HG02588 (cell line): ENCODE data around the gene NEGR1.

ENCODE experiments used
- ATAC-seq: cut with Tn5 transposase; IDR thresholded peaks from one replicate; pipeline ENCODE4 v1.9.1; 2021; ENCODE audit warnings: mild to moderate bottlenecking, moderate library complexity; ENCODE audit not compliant: unreplicated experiment

The NEGR1 gene

DNA sequence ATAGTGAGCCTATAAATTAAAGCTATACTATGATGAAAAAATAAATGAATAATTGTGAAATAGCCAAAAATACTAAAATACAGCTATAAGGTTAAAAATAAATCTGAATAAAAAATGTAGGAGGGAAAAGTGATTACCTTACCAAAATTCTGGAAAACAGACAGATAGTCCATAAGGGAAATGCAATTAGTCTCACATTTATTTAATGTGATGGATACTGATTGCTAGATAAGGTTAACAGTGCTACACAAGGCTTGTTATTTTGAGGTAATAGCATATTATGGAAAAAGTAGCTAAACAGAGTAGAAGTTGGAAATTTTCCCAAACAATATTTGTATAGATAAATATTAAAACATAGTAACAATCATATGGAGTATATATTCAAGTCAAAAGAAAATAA, 413.0 kb downstream of the NEGR1 start:
- no peak for ATAC-seq

DNA sequence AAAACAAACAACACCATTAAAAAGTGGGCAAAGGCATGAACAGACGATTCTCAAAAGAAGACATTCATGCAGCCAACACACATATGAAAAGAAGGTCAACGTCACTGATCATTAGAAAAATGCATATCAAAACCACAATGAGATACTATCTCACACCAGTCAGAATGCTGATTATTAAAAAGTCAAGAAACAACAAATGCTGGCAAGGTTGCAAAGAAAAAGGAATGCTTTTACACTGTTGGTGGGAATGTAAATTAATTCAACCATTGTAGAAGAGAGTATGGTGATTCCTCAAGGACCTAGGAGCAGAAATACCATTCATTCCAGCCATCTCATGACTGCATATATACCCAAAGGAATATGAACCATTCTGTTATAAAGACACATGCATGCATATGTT, 419.6 kb downstream of the NEGR1 start:
- no peak for ATAC-seq

DNA sequence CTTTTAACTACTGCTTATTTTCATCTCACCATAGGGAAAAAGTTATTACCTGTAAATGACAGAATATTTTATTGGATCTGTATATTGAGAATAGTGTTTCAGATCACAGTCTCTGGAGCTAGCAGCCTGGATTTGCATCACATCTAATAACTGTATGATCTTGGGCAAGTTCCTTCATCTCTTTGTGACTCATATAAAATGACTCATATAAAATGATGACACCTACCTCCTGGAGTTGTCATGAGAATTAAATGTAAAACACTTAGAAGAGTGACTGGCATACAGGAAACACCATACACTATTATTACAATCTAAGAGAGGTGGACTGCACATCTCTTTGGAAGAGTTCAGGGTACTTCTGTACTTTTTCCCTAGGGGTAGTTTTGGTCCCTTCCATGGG, 421.3 kb downstream of the NEGR1 start:
- no peak for ATAC-seq

DNA sequence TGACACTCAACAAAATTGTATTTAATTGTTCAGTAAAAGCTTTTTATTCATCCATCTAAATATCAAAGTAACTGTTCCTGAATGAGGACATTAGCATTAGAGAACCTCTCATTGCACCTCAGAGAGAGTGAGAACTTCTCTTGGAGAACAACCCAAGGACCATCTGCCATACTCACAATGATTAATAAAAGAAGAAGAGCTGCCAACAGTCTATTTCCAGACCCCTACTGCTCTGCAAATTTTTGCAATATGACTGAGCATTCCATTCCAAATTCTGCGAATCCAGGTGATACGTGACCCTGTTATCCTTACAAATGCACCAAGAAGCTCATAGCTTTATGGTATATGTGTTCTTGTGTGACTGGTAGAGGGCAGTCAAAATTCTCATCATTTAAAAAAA, 422.5 kb downstream of the NEGR1 start:
- ATAC-seq = no peak

DNA sequence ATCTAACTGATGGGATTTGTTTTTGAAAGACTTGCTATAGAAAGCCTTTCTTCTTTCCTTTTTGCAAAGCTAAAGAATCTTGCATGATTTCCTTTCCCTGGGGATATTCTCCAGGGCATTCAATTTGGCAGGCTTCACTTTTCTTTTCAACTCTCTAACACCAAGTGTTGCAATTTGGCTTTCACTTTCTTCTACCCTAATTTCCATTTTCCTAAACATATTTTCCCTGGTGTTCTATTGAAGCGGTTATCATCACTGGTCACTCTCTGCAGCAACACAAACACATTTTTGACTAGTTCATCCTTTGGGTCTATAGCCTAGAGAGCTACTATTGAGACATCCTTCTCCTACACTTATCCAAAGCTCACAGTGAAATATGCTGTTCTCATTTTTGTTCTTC, 424.5 kb downstream of the NEGR1 start:
- no peak for ATAC-seq

DNA sequence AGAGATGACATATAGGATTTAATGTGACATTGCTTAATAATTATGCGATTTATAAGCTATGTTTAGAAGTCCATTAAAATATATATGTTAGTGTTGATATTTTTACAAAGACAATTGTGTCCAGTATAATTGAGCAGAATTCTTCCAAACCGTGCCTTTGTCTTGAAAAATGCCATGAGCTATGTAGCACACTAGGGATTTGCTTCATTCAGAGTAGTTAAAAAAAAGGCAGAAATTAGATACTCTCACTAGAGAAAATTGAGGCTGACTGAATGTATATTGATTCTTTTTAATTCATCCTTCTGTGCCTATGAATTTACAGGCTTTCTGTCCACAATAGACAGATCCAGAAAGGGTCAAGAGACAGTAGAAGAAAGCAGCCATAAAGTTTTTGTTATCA, 429.0 kb downstream of the NEGR1 start:
- no peak for ATAC-seq

DNA sequence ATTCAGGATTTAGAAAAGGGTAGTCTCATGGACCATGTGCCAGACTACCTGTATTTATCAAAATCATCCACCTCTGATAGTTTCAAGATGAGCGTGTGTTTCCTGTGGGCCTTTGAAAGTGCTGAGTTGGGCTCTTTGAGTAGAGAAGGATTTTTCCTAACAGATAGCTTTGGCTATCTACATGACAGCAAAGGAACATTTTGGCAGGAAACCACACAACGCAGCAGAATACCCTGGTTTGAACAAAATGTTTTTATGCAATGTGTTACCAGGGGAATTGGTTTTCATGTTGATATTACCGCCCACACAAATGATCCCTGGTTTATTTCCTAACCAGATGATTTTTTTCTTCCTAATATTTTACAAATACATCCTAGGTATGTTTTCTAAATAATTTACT, 431.4 kb downstream of the NEGR1 start:
- ATAC-seq = no peak

DNA sequence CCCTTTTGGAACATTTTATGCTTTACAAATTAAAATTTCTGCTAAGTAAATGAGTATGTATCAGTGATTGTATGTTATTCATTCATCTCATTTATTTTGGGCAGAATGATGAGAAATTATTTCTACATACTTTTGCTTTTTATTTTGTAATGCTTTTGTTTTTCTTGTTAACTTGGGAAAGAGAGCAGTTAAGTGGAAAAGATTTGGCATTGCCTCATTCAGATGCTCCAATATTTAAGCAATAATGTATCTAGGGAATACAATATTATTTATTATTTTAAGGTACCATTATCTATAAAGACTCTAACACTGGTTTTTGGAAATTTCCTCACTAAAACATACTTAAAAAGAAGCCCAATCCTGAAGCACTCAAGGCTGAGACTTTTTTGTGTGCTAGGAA, 431.8 kb downstream of the NEGR1 start:
- ATAC-seq = no peak

DNA sequence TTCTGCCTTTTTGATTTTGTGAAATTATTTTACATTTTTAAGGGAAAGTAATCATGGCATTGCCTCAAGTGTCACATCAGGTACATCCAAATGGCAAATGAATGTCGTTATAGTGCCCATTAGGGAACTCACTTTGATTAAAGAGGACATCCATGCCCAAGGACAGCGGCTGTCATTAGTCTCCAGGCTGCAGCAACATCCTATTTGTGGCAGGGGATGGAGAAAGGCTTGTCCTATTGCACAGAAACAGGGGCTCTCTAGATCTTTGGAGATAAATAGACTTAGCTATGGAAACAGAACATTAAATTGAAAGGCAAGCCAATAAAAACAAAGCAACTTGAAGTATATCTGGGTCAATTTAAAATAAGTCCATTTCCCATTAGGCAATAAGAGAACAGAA, 439.3 kb downstream of the NEGR1 start:
- no peak for ATAC-seq

DNA sequence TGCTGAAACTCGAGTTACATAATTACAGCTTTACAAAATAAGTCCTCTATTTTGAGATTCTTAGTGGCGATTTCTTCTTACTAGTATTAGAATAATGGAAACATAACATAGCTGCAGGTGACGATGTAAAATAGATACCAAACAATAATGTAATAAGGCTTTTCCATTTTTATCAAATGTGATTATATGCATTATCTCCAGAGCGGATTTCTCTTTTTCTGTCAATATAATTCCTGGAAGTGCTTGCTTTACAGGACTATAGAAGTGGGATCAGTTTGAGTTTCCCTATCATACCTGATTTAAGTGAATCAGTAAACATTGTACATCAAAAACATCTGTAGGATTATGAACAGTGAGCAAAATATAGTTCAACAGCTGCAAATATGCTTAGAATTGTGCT, 442.5 kb downstream of the NEGR1 start:
- no peak for ATAC-seq

DNA sequence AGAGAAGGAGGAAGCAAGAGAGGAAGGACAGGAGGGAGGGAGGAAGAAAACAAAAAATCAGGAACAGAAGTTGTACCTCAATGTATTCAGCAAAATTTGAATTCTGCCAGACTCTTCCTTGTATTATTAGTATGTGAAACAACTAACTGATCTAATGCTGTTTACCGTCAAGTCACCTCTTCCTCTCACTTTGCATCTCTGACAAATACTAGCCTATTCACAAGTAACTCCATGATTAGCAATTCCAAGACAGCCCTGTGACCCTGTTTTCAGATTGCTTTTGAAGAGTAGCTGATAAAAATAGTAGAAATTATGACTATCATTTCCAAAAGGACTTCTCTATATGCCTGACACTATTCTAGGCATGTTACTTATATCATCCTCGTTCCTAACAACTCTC, 445.4 kb downstream of the NEGR1 start:
- ATAC-seq = no peak

DNA sequence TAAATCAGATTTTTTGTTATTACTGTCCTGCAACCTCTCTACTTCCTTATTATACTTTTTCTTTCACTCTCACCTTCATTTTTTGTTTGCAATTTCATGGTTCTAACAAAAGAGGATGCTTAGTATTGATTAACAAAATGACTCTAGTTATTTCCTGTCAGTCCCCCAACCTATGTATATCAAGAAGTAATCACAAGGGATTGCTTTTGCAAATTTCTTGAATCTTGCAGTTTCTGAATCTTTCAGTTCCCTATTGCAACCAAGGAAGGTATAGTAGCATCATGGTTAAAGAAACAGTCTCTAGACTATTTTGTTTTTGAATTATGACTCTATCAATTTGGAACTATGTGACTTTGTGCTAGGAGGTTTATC, 446.9 kb downstream of the NEGR1 start:
- ATAC-seq = peak; percentile 90

DNA sequence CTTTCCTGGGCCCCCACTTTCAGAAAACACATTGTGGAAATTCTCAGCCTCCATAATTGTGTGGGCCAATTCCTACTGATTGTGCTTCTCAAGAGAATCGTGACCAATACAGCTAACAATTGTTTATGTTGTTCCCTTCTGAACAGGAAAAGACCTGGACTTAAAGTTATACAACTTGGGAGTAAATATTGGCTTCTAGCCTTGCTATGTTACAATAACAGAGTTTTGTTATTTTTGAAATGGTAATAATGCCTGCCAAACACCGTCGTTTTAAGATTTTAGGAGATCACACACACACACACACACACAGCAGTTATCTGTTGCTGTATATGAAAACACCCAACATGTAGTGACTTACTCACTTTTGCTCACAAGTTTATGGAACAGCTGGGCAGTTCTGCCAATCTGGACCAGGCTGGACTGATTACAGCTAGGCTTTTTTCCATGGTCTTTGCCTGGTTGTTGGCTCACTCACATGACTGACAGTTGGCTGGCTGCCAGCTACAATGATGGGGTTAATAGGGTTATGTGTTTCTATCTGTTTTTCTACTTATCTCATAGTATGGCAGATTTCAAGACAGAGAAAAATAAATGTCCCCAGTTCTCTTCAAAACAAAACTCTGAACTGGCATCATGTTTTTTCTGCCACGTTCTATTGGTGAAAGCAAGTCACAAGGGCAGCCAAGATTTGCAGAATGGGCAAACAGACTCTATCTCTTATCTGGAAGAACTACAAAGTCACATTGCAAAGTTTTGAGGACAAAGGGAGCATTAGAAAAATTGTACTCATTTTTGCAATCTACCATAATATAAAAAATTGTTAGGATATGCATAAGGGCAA, 447.5 kb downstream of the NEGR1 start:
- no peak for ATAC-seq

DNA sequence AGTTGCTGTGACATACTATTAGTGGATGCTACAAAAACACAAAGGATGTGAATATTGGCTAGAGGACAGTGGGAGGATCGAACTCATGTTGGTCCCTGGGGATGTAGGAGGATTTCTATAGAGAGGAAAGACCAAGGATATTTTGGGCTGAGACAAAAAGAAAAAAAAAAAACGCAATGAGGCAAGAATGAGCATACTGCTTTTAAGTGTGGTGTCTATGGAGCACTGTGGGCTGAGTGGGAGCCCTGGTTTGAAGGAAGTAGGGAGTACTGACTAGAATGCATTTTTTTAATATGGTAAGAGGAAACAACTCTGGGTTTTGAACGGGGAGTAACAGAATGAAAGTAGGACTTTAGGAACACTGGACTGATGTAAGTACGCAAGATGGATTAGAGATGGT, 450.7 kb downstream of the NEGR1 start:
- ATAC-seq = no peak

DNA sequence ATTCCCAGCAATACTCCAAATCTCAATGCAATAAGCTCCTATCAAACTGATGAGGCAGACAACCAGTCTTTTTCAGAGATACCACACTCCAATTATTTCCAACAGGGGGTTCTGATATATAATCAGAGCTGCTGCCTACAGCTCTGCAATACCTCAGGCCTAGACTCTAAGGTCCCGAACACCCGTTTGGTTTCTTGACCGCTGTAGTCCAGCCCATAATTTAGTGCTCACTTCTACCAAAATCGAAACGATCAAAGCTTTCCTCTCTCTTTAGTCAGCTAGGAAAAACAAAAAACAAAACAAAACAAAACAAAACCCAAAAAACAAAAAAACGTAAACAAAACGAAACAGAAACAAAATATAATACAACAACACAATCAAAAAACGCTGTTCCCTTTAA, 453.0 kb downstream of the NEGR1 start:
- ATAC-seq = no peak

DNA sequence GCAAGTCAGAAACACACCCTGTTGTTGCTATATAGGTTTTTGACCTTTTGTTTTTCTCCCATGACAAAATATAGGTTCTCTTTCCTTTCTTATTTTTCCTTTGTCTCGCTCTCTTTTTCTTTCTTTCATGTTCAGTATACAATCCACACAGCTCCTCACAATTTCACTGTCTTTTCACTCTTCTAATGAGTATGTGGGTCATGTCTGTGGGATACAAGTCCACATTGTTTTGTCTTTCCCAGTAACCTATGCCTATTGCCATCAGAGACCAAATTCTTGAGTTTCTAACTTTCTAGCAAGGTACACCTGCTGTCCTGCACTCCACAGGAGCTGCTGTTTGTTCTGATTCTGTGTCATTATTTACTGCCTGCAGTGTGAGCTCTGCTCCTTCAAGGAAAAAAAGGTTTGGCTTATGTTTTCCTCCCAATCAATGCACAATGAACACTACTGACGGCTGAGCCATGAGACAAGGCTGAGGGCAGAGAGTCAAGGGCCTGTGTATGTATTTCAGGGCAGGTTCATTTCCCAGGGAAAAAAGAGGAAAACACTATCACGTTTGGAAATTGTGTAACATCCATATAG, 453.8 kb downstream of the NEGR1 start:
- no peak for ATAC-seq

DNA sequence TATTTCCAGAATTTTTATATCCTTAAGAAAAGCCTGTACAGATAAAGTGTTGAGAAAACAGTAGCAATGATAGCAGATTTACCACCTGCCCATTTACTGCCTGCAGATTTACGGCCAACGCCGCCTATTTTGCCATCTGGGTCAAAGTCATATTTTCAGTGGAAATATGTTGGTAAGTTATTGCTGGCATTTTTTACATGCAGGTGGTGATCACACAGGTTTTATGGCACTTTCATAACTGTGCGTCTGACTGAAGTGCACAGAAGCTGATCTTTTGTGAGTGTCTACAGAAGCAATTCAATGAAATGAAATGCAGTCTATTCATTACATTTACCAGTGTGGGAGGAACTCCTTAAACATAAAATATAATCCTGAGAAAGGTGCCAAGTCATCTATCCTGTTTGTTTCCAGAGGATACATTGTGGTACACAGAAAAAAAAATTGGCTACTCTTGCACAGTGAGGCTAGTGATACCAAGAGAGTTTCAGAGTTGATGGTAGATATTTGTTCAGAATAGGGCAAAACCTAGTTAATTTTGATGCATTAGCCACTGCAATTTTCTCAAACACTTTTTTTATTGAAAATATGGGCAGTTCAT, 458.5 kb downstream of the NEGR1 start:
- no peak for ATAC-seq

DNA sequence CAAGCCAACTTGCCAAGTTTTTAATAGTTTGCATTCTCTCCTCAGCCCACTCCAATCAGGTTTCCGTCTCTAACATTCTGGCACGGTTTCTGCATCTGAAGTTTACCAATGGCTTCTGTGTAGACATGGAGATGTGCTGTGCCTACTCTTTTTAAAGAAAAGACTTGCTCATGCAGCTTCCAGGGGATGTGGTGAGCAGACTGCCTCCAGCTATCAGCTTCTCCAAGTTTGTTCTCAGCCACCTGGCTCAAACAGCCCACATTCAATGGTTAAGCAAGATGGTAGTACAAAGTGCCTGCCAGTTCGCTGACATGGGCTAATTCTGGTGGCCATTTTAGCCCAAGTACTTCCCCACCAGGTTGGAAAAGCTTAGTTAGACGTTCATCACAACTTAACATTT, 465.3 kb downstream of the NEGR1 start:
- ATAC-seq = no peak

DNA sequence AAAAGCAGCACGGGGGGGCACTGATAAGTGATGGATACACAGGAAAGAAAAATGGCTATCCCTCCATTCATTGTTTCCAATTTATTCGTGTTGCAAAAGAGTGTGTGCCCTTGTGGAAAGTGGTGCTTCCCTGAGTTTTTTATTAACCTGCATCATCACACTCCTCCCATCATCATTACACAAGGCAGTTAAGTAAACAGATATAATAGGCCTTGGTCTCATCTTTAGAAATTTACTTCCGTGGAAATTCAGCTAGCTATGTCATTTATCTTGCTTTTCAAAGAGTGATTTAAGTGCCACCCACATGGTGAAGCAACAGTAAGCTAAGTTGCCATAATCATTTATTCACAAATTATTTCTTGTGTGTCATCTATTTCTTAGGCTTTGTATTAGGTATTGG, 473.3 kb downstream of the NEGR1 start:
- no peak for ATAC-seq

DNA sequence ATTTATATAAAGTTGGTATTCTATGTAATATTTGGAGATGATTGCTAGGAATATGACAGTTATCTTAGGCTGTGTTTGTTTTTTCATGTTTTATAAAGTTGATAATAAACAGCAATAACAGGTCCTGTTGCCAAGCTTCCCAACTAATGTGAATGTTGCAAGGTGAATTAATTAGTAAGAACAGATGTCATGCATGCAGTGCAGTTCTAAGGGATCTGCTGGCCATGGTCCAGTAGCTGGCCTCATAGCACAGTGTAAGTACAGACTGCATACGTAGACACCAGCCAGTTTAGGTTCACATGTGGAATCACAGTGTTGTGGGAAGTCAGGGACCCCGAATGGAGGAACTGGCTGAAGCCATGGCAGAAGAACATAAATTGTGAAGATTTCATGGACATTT, 478.2 kb downstream of the NEGR1 start:
- no peak for ATAC-seq

DNA sequence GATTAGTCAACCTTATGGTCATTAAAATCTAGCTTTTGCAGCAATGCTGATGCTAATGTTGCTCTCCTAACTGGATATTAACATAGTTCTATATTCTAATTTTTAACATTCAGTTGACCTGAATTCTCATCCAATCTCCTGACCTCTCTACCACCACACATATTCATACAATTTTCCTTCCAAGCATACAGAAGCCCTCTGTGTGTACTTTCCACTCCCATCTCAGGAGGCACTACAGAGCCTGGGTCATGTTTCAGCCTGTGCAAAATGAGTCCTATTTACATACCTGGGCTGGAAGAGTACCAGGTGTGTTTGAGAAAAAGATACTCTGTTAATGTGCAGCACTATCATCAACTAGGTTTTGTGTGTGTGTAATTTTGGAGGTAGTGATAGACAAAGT, 486.3 kb downstream of the NEGR1 start:
- ATAC-seq = no peak

DNA sequence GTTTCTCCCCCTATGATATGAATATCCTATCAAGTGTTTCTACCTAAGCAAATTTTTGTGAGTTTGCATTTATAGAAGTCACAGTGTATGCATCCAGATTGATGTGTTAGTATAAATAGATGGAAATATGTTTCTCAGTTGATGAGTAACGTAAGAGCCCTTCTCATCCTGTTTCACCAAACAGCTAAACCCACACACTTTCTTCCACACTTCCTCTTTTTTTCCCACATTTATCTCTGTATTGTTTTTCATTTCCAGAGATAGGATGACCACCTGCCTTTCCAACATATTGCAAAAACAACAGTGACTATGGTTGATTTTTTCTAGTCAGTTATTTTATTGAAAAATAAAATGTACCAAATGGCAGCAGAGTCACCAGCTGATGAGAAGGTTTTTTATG, 490.1 kb downstream of the NEGR1 start:
- ATAC-seq = no peak

DNA sequence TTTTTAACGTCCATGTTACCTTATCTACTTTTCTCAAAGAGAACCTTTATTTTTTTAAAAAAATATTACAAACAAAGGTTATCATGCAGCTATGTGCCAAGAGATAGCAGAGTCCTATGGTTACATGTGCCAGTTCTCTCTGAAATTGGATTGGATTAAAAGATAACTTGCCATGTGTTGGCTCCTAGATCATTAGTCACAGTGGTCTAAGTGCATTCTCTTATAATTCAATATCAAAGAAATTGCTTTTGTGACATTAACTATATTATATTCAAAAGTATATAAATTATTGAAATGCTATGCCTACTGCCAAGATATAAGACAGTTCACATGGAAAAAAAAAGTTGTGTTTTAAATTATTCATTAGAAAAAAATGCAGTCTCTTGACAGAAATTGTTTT, 494.2 kb downstream of the NEGR1 start:
- no peak for ATAC-seq
